ENCODE results near the gene TATDN2.

DNA sequence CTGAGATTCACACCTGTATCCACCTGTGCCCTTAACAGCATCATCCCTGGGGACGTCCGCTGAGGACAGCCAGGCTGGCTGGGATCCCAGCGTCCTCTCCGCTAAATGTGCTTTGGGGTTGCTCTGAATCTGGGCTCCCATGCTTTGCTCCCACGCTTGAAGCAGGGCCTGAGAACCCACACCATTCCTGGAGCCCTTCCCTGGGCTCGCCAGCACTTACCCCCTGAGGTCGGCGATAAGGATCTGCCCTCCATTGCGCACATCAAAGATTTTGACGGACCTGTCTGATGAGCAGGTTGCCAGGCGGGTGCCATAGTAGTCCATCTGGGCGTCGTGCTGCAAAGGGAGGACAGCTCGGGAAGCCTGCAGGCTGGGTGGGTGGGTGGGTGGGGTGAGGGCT lies 66.8 kb downstream of the TATDN2 start:
- TF ChIP-seq, protein P1, sequence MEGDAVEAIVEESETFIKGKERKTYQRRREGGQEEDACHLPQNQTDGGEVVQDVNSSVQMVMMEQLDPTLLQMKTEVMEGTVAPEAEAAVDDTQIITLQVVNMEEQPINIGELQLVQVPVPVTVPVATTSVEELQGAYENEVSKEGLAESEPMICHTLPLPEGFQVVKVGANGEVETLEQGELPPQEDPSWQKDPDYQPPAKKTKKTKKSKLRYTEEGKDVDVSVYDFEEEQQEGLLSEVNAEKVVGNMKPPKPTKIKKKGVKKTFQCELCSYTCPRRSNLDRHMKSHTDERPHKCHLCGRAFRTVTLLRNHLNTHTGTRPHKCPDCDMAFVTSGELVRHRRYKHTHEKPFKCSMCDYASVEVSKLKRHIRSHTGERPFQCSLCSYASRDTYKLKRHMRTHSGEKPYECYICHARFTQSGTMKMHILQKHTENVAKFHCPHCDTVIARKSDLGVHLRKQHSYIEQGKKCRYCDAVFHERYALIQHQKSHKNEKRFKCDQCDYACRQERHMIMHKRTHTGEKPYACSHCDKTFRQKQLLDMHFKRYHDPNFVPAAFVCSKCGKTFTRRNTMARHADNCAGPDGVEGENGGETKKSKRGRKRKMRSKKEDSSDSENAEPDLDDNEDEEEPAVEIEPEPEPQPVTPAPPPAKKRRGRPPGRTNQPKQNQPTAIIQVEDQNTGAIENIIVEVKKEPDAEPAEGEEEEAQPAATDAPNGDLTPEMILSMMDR (IDR thresholded peaks at IDR 0.05): no peak
- no peak for TF ChIP-seq POLR2AphosphoS5 (IDR thresholded peaks at IDR 0.05)
